Right atrium auricular region (tissue), 2 donors: Measurements from ENCODE around the gene NMRAL1. TPM values are rescaled to one million over a fixed set of nuclear protein-coding genes. Genes with fewer than 3 reads are reported as not detected.
A peak's percentile ranks its signal among the peaks of the same experiment; 100 is the strongest.

Experiments used
- DNase-seq: peaks from one replicate; pipeline ENCODE4 v3.0.0-alpha.2; 2019; ENCODE audit warnings: low spot score
- H3K27ac ChIP-seq, 2 donors: fragments of 200-600 bp; sonication (generic); 1 replicate in 1 of 2; 2 replicates in 1 of 2; pipeline ENCODE4 v1.5.1; 2016 to 2019
- H3K27me3 ChIP-seq, 2 donors: fragments of 200-600 bp; sonication (generic); one replicate each; pipeline versions ENCODE4 v1.5.1 to v1.6.0; 2017 to 2019
- H3K36me3 ChIP-seq: fragments of 200-600 bp; sonication (generic); one replicate; pipeline ENCODE4 v1.5.1; 2016
- H3K4me1 ChIP-seq, 2 donors: fragments of 200-600 bp; sonication (generic); one replicate each; pipeline versions ENCODE4 v1.5.1 to v1.6.0; 2017 to 2019
- H3K4me3 ChIP-seq, 2 donors: fragments of 200-600 bp; sonication (generic); 1 replicate in 1 of 2; 2 replicates in 1 of 2; pipeline ENCODE4 v1.5.1; 2017 to 2019; ENCODE audit warnings: mild to moderate bottlenecking in 1 of 2, moderate library complexity in 1 of 2
- H3K9me3 ChIP-seq, 2 donors: fragments of 200-600 bp; sonication (generic); one replicate each; pipeline ENCODE4 v1.5.1; 2019
- CTCF ChIP-seq, 2 donors: fragments of 200-600 bp; sonication (generic); IDR thresholded peaks; one replicate each; pipeline ENCODE4 v1.5.1; 2019; ENCODE audit warnings: antibody characterized with exemption in 2 of 2
- total RNA-seq, 2 donors: library from RNA; depleted of rRNA; stranded (reverse); fragments of >200 nt; gene quantifications; one replicate each; pipeline ENCODE4 v1.1.0, GENCODE V29; 2016

The NMRAL1 gene
- total RNA-seq, 2 donors from 2014 or later = 18.7 to 36.3 TPM

- Histone ChIP-seq H3K9me3 (no peaks in the 10 kb centered on the region), H3K27me3 (no peaks in the 10 kb centered on the region), H3K4me3 (no peak overlapping the region), H3K36me3 (peaks cover 55% of the 10 kb centered on the region), H3K27ac (peak overlapping the region in 1 of 2 donors; percentile 60), H3K4me1 (peaks cover 0 to 56% of the 10 kb centered on the region in 2 donors)
- DNase-seq = no peak
- TF ChIP-seq CTCF (IDR thresholded peaks at IDR 0.05) = no peak
Observed at GRCh38 chr16:4512473-4512872, 38.0 kb upstream of the NMRAL1 start.

DNA sequence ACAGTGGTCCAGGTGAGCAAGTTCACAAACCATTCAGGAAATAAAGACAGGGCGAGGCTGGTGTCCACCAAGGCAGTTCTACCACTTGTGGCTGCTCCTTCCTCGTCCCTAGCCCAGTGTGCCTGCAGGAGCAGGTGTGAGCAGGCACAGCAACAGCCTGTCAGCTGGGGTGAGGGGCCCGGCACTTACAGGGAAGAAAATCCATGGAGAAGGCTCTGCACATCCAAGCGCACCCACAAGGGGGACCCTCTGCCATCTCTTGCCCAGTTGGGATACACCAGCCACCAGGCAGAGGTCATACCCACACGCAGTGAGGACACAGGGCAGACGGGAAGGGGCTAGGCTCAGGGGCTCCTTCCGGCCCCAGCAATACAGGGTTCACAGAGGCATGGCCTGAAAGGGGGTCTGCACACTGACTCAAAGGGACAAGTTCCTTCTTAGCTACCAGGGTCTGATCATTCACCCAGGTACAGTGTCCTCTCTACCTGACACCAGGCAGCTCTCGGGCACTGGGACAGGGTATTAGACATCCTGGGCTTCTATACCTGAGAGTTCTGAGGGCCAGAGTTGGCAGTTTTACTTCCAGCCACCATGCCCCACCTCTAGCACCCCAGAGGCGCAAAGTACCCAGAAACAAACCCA is 37.1 kb upstream of the NMRAL1 start:
- no peak overlapping the region for H3K4me3 ChIP-seq
- no peak for DNase-seq
- H3K36me3 ChIP-seq = peaks cover 64% of the 10 kb centered on the region
- TF ChIP-seq CTCF (IDR thresholded peaks at IDR 0.05) = peak; percentile 37 to 67
- no peaks in the 10 kb centered on the region for H3K27me3 ChIP-seq
- H3K27ac ChIP-seq = peak overlapping the region; percentile 59 to 60
- peaks cover 0 to 58% of the 10 kb centered on the region in 2 donors for H3K4me1 ChIP-seq
- no peaks in the 10 kb centered on the region for H3K9me3 ChIP-seq

DNA sequence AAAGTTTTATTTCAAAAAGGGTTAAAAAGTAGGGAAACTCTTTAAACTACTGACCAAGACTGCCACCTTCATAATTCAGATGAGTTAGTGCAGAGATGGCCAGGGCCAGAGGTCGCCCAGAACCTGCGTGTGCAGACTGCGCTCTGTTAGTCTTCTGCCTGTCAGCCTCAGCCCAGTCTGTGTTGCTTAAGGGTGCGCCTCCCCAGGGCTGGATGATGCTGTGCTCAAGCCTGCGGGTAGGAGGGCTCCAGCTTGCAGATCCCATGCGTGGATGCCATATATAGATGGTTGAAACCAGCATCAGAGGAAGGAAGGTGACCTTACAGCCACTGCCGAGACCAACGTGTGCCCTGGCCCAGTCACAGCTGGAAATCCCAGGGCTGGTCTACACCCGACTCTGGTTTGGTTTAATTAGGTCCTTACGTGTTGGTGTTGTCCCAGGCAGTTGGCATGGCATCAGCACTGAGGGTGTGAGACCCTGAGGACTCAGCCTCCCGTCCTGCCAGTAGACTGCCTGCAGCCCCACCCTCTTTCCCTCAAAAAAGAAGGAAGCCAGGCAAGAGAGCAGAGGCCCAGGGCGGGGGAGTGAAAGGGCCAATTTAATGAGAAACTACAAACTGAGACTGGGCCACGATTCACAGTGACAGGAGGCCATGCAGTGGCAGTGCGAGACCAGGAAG is 36.5 kb upstream of the NMRAL1 start:
- Histone ChIP-seq H3K36me3 (peaks cover 69% of the 10 kb centered on the region), H3K4me1 (peaks cover 0 to 54% of the 10 kb centered on the region in 2 donors), H3K27ac (peak overlapping the region; percentile 59 to 60), H3K4me3 (no peak overlapping the region), H3K9me3 (no peaks in the 10 kb centered on the region), H3K27me3 (no peaks in the 10 kb centered on the region)
- no peak for TF ChIP-seq CTCF (IDR thresholded peaks at IDR 0.05)
- DNase-seq = no peak

GRCh38 chr16:4510131-4510530 is 35.7 kb upstream of the NMRAL1 start:
- peaks cover 76% of the 10 kb centered on the region for H3K36me3 ChIP-seq
- peaks cover 0 to 49% of the 10 kb centered on the region in 2 donors for H3K4me1 ChIP-seq
- no peak for TF ChIP-seq CTCF (IDR thresholded peaks at IDR 0.05)

GRCh38 chr16:4509420-4509819 is 35.0 kb upstream of the NMRAL1 start:
- H3K9me3 ChIP-seq = no peaks in the 10 kb centered on the region
- DNase-seq = no peak
- H3K4me1 ChIP-seq = peaks cover 0 to 42% of the 10 kb centered on the region in 2 donors
- H3K27me3 ChIP-seq = no peaks in the 10 kb centered on the region
- peaks cover 76% of the 10 kb centered on the region for H3K36me3 ChIP-seq
- H3K4me3 ChIP-seq = no peak overlapping the region
- TF ChIP-seq CTCF (IDR thresholded peaks at IDR 0.05) = no peak
- no peak overlapping the region for H3K27ac ChIP-seq

More at GRCh38 chr16:4510131-4510530, 35.7 kb upstream of the NMRAL1 start:
- H3K27me3 ChIP-seq = no peaks in the 10 kb centered on the region
- H3K9me3 ChIP-seq = no peaks in the 10 kb centered on the region
- H3K27ac ChIP-seq = no peak overlapping the region
- H3K4me3 ChIP-seq = no peak overlapping the region
- no peak for DNase-seq
